Left ventricle myocardium inferior (tissue), 1 donor: ENCODE measurements around the gene PCDHGA1. TPM values are rescaled to one million over a fixed set of nuclear protein-coding genes. Genes with fewer than 3 reads are reported as not detected.
"Not testable (repeated sequence)": the region's sequence is repeated elsewhere in the genome, so short reads cannot be mapped to it uniquely, and the experiment has no call there.

Experiments
- DNase-seq: peaks from one replicate; pipeline ENCODE4 v3.0.0-alpha.2; 2020
- H3K27ac ChIP-seq: fragments of 200-600 bp; replicated peaks from 2 replicates; pipeline ENCODE4 v1.8.0; 2021
- H3K27me3 ChIP-seq: fragments of 200-600 bp; 2 replicates; pipeline ENCODE4 v1.8.0; 2021; ENCODE audit warnings: low read depth
- H3K36me3 ChIP-seq: fragments of 200-600 bp; 2 replicates; pipeline ENCODE4 v1.8.0; 2021
- H3K4me1 ChIP-seq: fragments of 200-600 bp; 2 replicates; pipeline ENCODE4 v1.8.0; 2021
- H3K4me3 ChIP-seq: fragments of 200-600 bp; 2 replicates; pipeline ENCODE4 v1.8.0; 2021; ENCODE audit warnings: mild to moderate bottlenecking, moderate library complexity
- H3K9me3 ChIP-seq: fragments of 200-600 bp; replicated peaks from 2 replicates; pipeline ENCODE4 v1.8.0; 2021
- intact Hi-C: fragments of 100-400 bp; cut with micrococcal nuclease; formaldehyde crosslinking; loops from one replicate; pipeline ENCODE4 v1.11.0; 2022
- total RNA-seq: library from RNA; stranded (reverse); fragmentation: NEBNext Ultra II Directional; extraction: Animal tissue kit (Norgen Biotek cat#: 25700); gene quantifications from one replicate; pipeline ENCODE4 v1.2.1, GENCODE V29; 2021
- TF ChIP-seq, protein P1 (sequence below): fragments of 200-600 bp; IDR thresholded peaks from 2 replicates; pipeline ENCODE4 v1.8.0; 2021; ENCODE audit warnings: antibody characterized with exemption, mild to moderate bottlenecking, borderline replicate concordance
- donor health status: DM: no; HTN: yes; CAD: no; lungs with severe emphysema.

PCDHGA1 gene
- total RNA-seq, 1 donor from 2014 or later = 3.1 TPM

DNA sequence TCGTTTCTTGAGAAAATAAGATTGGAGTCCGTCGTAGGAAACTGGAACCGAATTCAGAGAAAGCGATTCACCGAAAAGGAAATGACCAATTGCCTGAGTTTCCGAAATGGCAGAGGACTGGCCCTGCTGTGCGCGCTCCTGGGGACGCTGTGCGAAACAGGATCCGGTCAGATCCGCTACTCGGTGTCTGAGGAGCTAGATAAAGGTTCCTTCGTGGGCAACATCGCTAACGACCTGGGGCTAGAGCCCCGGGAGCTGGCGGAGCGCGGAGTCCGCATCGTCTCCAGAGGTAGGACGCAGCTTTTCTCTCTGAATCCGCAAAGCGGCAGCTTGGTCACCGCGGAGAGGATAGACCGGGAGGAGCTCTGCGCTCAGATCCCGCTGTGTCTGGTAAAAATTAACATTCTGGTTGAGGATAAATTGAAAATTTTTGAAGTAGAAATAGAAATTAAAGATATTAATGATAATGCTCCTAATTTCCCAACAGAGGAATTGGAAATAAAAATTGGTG lies 13.7 kb downstream of the PCDHGA1 start:
- peaks cover 99% of the 10 kb centered on the region for H3K9me3 ChIP-seq
- peaks cover 18% of the 10 kb centered on the region for H3K36me3 ChIP-seq
- H3K27ac ChIP-seq = peak overlapping the region; percentile 84
- TF ChIP-seq, protein P1, sequence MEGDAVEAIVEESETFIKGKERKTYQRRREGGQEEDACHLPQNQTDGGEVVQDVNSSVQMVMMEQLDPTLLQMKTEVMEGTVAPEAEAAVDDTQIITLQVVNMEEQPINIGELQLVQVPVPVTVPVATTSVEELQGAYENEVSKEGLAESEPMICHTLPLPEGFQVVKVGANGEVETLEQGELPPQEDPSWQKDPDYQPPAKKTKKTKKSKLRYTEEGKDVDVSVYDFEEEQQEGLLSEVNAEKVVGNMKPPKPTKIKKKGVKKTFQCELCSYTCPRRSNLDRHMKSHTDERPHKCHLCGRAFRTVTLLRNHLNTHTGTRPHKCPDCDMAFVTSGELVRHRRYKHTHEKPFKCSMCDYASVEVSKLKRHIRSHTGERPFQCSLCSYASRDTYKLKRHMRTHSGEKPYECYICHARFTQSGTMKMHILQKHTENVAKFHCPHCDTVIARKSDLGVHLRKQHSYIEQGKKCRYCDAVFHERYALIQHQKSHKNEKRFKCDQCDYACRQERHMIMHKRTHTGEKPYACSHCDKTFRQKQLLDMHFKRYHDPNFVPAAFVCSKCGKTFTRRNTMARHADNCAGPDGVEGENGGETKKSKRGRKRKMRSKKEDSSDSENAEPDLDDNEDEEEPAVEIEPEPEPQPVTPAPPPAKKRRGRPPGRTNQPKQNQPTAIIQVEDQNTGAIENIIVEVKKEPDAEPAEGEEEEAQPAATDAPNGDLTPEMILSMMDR = no peak
- H3K4me3 ChIP-seq = peak overlapping the region; percentile 65
- H3K4me1 ChIP-seq = peaks cover 26% of the 10 kb centered on the region
- intact Hi-C loops = no loop called here
- no peak for DNase-seq
- no peaks in the 10 kb centered on the region for H3K27me3 ChIP-seq

DNA sequence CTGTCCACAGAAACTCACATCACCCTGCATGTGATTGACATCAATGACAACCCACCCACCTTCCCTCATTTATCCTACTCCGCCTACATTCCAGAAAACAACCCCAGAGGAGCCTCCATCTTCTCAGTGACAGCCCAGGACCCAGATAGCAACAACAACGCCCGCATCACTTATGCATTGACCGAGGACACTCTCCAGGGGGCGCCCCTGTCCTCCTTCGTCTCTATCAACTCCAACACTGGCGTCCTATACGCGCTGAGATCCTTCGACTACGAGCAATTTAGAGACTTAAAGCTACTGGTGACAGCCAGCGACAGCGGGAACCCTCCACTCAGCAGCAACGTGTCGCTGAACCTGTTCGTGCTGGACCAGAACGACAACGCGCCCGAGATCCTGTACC lies 15.0 kb downstream of the PCDHGA1 start:
- no peak for DNase-seq
- TF ChIP-seq, protein P1 = peak; percentile 17
- peaks cover 18% of the 10 kb centered on the region for H3K36me3 ChIP-seq
- peak overlapping the region; percentile 65 for H3K4me3 ChIP-seq
- peaks cover 99% of the 10 kb centered on the region for H3K9me3 ChIP-seq
- no peaks in the 10 kb centered on the region for H3K27me3 ChIP-seq
- peak overlapping the region; percentile 17 for H3K27ac ChIP-seq
- intact Hi-C loops = no loop called here
- H3K4me1 ChIP-seq = peaks cover 33% of the 10 kb centered on the region

DNA sequence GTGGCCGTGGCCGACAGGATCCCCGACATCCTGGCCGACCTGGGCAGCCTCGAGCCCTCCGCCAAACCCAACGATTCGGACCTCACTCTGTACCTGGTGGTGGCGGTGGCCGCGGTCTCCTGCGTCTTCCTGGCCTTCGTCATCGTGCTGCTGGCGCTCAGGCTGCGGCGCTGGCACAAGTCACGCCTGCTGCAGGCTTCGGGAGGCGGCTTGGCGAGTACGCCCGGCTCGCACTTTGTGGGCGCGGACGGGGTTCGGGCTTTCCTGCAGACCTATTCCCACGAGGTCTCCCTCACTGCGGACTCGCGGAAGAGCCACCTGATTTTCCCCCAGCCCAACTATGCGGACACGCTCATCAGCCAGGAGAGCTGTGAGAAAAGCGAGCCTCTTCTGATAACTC lies 15.7 kb downstream of the PCDHGA1 start:
- DNase-seq, H3K27me3 ChIP-seq, H3K27ac ChIP-seq, intact Hi-C loops: not testable (repeated sequence)
- peaks cover 99% of the 10 kb centered on the region for H3K9me3 ChIP-seq
- peak overlapping the region; percentile 65 for H3K4me3 ChIP-seq
- peaks cover 18% of the 10 kb centered on the region for H3K36me3 ChIP-seq
- peaks cover 39% of the 10 kb centered on the region for H3K4me1 ChIP-seq

DNA sequence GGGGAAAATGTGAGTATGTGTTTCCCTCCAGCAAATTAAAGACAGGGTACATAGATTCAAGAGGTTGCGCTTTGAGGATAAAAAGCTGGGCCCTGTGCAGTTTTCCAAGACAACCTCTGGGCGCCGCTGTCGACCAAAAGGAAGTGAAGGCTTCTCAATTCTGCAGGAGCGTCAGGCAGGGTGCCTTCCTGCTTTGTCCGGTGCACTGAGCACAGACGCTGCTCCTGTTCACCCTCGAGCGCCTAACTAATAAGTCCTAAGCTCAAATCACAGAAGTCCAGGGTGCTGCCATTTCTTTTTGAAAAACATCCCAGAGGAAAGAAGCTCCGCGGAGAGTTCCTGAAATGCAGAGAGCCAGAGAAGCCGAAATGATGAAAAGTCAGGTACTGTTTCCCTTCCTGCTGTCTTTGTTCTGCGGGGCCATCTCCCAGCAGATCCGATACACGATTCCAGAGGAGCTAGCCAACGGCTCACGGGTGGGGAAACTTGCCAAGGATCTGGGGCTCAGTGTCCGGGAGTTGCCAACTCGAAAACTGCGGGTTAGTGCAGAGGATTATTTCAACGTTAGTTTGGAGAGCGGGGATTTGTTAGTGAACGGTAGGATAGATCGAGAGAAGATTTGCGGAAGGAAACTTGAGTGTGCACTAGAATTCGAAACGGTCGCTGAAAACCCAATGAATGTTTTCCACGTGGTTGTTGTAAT lies 19.8 kb downstream of the PCDHGA1 start, which contains the start of gene PCDHGB1:
Gene PCDHGB1, plus strand, starts transcription at position 183 of the 703 bp plus-strand sequence. Its CDS starts 162 bp downstream, at position 345.
- no peaks in the 10 kb centered on the region for H3K27me3 ChIP-seq
- H3K4me1 ChIP-seq = peaks cover 59% of the 10 kb centered on the region
- H3K27ac ChIP-seq = peak within 1 kb of the TSS; percentile 50
- peaks cover 22% of the 10 kb centered on the region for H3K36me3 ChIP-seq
- intact Hi-C loops = no loop called here
- peaks cover 98% of the 10 kb centered on the region for H3K9me3 ChIP-seq
- TF ChIP-seq, protein P1 = peak; percentile 74
- no peak for DNase-seq
- peak within 1 kb of the TSS; percentile 54 for H3K4me3 ChIP-seq

DNA sequence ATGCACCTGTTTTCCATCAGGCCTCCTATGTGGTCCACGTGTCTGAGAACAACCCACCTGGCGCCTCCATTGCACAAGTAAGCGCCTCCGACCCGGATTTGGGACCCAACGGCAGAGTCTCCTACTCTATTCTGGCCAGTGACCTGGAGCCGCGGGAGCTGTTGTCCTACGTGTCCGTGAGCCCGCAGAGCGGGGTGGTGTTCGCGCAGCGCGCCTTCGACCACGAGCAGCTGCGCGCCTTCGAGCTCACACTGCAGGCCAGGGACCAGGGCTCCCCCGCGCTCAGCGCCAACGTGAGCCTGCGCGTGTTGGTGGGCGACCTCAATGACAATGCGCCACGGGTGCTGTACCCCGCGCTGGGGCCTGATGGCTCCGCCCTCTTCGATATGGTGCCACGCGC lies 21.3 kb downstream of the PCDHGA1 start:
- Histone ChIP-seq H3K27ac (no peak overlapping the region), H3K4me3 (no peak overlapping the region), H3K36me3 (peaks cover 27% of the 10 kb centered on the region), H3K4me1 (peaks cover 61% of the 10 kb centered on the region), H3K9me3 (peaks cover 98% of the 10 kb centered on the region), H3K27me3 (no peaks in the 10 kb centered on the region)
- intact Hi-C loops = no loop called here
- TF ChIP-seq, protein P1 = no peak
- DNase-seq = no peak

DNA sequence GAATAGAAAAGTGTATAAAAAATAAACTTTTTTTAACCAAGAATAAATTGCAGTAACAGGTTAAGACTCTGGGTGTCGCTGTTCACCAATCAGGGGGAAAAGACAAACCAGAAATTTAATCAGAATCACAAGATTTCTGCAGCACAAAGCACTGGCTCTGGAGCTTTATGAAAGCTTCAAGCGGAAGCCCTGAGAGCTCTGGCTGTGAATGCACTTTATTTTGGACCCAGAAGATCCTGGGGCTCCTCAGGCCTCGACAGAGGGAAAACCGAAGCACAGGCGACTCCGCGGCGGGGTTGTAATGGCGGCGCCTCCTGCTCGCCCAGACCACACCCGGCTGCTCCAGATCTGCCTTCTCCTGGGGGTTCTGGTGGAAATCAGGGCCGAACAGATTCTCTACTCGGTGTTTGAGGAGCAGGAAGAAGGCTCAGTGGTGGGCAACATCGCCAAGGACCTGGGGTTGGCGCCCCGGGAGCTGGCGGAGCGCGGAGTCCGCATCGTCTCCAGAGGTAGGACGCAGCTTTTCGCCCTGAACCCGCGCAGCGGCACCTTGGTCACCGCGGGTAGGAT lies 24.7 kb downstream of the PCDHGA1 start, which contains the start of gene PCDHGA4:
Gene PCDHGA4, plus strand, starts transcription at position 122 of the 570 bp plus-strand sequence. Its CDS starts 87 bp downstream, at position 209.
- Histone ChIP-seq H3K36me3 (peaks cover 21% of the 10 kb centered on the region), H3K27me3 (no peaks in the 10 kb centered on the region), H3K4me3 (peak within 1 kb of the TSS; percentile 54), H3K9me3 (peaks cover 98% of the 10 kb centered on the region), H3K4me1 (peaks cover 58% of the 10 kb centered on the region), H3K27ac (peak within 1 kb of the TSS; percentile 21)
- no peak for DNase-seq
- TF ChIP-seq, protein P1 = peak; percentile 61
- intact Hi-C loops = no loop called here
